GM23338 (cell line): Measurements from ENCODE around the gene RNU1-2. TPM values are rescaled to one million over a fixed set of nuclear protein-coding genes. Genes with fewer than 3 reads are reported as not detected.
"Not testable (repeated sequence)": the region's sequence is repeated elsewhere in the genome, so short reads cannot be mapped to it uniquely, and the experiment has no call there.

Source experiments
- ATAC-seq: fragments of 200-7000 bp; cut with Tn5 transposase; 3 replicates; pipeline ENCODE4 v1.9.1; 2020
- DNase-seq: peaks from one replicate; pipeline ENCODE4 v3.0.0-alpha.2; 2015; ENCODE audit warnings: low spot score
- H2AFZ ChIP-seq: fragments of 200-600 bp; sonication (generic); 2 replicates; pipeline ENCODE4 v1.8.0; 2016; ENCODE audit warnings: antibody characterized with exemption, mild to moderate bottlenecking, moderate library complexity
- H3F3A ChIP-seq: fragments of 200-600 bp; sonication (generic); replicated peaks from 2 replicates; pipeline ENCODE4 v1.8.0; 2017; ENCODE audit warnings: antibody characterized with exemption, mixed run types, low read depth
- H3K27ac ChIP-seq: fragments of 200-600 bp; sonication (generic); 2 replicates; pipeline ENCODE4 v1.6.1; 2016; ENCODE audit warnings: low read depth
- H3K27me3 ChIP-seq: fragments of 200-600 bp; sonication (generic); 2 replicates; pipeline ENCODE4 v1.8.0; 2016; ENCODE audit warnings: mild to moderate bottlenecking, mixed run types, moderate library complexity; ENCODE audit not compliant: insufficient read depth
- H3K36me3 ChIP-seq: fragments of 200-600 bp; sonication (generic); 2 replicates; pipeline ENCODE4 v1.8.0; 2016; ENCODE audit warnings: mild to moderate bottlenecking; ENCODE audit not compliant: insufficient read depth
- H3K4me1 ChIP-seq: fragments of 200-600 bp; sonication (generic); 2 replicates; pipeline ENCODE4 v1.8.0; 2016; ENCODE audit warnings: mild to moderate bottlenecking, moderate library complexity; ENCODE audit not compliant: insufficient read depth
- H3K4me2 ChIP-seq: fragments of 200-600 bp; sonication (generic); 2 replicates; pipeline ENCODE4 v1.7.1; 2017; ENCODE audit warnings: mixed run types
- H3K4me3 ChIP-seq: fragments of 200-600 bp; sonication (generic); 2 replicates; pipeline ENCODE4 v1.6.1; 2016; ENCODE audit warnings: mixed run types
- H3K79me2 ChIP-seq: fragments of 200-600 bp; sonication (generic); replicated peaks from 2 replicates; pipeline ENCODE4 v1.8.0; 2017; ENCODE audit warnings: mild to moderate bottlenecking; ENCODE audit not compliant: insufficient read depth
- H3K9me2 ChIP-seq: fragments of 200-600 bp; sonication (generic); 2 replicates; pipeline ENCODE4 v1.8.0; 2017; ENCODE audit not compliant: insufficient read depth
- H4K20me1 ChIP-seq: fragments of 200-600 bp; sonication (generic); replicated peaks from 2 replicates; pipeline ENCODE4 v1.8.0; 2017; ENCODE audit warnings: mild to moderate bottlenecking; ENCODE audit not compliant: insufficient read depth
- H3K27ac Mint-ChIP-seq: 2 replicates; pipeline ENCODE4 v1.8.0; 2020; ENCODE audit warnings: inconsistent platforms, mild to moderate bottlenecking, moderate library complexity, mixed read lengths
- H3K27me3 Mint-ChIP-seq: 3 replicates; pipeline ENCODE4 v1.8.0; 2022; ENCODE audit warnings: low read depth, mild to moderate bottlenecking, moderate library complexity, mixed read lengths, inconsistent platforms; ENCODE audit not compliant: insufficient read depth, poor library complexity
- H3K36me3 Mint-ChIP-seq: 3 replicates; pipeline ENCODE4 v1.8.0; 2021; ENCODE audit warnings: low read depth, mild to moderate bottlenecking, inconsistent platforms, moderate library complexity, mixed read lengths
- H3K4me1 Mint-ChIP-seq: 3 replicates; pipeline ENCODE4 v1.8.0; 2020; ENCODE audit warnings: mild to moderate bottlenecking, inconsistent platforms, mixed read lengths
- H3K4me3 Mint-ChIP-seq: 3 replicates; pipeline ENCODE4 v1.8.0; 2021; ENCODE audit warnings: moderate library complexity, mild to moderate bottlenecking, inconsistent platforms, mixed read lengths
- H3K9me3 Mint-ChIP-seq: 3 replicates; pipeline ENCODE4 v1.8.0; 2020; ENCODE audit warnings: moderate library complexity, mild to moderate bottlenecking, inconsistent platforms, mixed read lengths
- EZH2 ChIP-seq: fragments of 200-600 bp; sonication (generic); IDR thresholded peaks from one replicate; pipeline ENCODE4 v1.8.0; 2017; ENCODE audit warnings: antibody characterized with exemption, mild to moderate bottlenecking, low read depth; ENCODE audit not compliant: unreplicated experiment
- POLR2AphosphoS5 ChIP-seq: IDR thresholded peaks from 2 replicates; pipeline ENCODE4 v1.6.1; 2016; ENCODE audit warnings: antibody characterized with exemption, low read depth
- polyA plus RNA-seq: library from polyadenylated mRNA; unstranded; fragments of >200 nt; fragmentation: Nextera tagmentation; extraction: Ambion mirVana; gene quantifications from 2 replicates; pipeline ENCODE4 v1.2.1, GENCODE V29; 2016
- total RNA-seq: library from RNA; depleted of rRNA; stranded (reverse); fragments of >200 nt; shearing (Covaris generic); gene quantifications from 2 replicates; pipeline ENCODE4 v1.2.3, GENCODE V29; 2014
- TF ChIP-seq, protein P1 (sequence below), 2 experiments: fragments of 200-600 bp in 1 of 2; sonication (generic) in 1 of 2; conservative IDR thresholded peaks; 2 replicates each; pipeline versions ENCODE4 v1.5.1 to v1.6.1; 2016 to 2017; ENCODE audit warnings: antibody characterized with exemption in 2 of 2, low read depth in 2 of 2, mild to moderate bottlenecking in 2 of 2, moderate library complexity in 1 of 2
- TF ChIP-seq, protein P2 (sequence below): fragments of 250-450 bp; sonication (Bioruptor Pico); IDR thresholded peaks from 2 replicates; pipeline ENCODE4 v1.5.0; 2020; ENCODE audit warnings: mild to moderate bottlenecking, moderate library complexity

The RNU1-2 gene
- total and polyA plus RNA-seq, 2 experiments from 2014 or later = not detected

DNA sequence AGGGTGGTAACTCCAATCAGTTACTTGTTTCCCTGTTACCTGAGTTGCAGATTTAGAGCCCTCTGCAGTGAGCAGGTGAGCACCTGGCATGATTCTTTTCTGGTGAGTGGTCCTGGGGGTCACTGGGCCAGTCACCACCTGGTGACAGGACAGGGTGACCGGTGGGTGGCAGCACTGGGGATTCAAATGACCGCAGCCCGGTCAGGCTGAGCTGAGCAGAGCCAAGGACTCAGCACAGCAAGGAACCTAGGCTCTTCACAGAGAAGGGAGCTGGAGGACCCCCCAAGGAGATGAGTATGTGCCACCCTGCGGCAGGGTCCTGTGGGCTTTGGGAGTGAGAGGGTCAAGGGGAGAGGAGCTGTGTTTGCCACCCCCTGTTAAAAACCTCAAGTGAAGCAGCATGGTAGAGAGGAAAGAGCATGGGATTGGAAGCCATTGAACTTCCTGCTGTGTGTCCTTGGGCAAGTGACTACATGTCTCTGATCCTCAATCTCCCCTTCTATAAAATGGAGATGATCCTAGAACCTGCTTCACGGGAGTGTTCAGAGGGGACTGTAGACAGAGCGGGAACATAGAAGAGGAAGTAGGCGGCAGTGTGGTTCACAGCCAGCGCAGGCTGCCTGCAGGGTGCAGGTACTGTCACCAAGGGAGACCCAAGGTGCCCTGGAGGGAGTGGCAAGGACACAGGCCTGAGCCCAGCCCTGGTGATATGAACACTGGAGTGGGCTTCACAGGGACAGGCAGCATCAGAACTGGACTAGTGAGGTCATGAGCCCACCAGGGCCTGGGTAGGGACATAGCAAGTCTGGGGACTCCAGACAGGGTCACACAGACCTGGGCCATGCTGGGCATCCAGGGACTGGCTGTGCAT is 16.3 kb downstream of the RNU1-2 start:
- H3K27ac ChIP-seq, H4K20me1 ChIP-seq, H2AFZ ChIP-seq, H3K4me2 ChIP-seq, H3K36me3 Mint-ChIP-seq, H3K27ac Mint-ChIP-seq, ATAC-seq, H3K36me3 ChIP-seq, H3K79me2 ChIP-seq, H3K9me2 ChIP-seq, H3K4me3 ChIP-seq, H3K9me3 Mint-ChIP-seq: not testable (repeated sequence)
- H3K4me3 Mint-ChIP-seq = peak overlapping the region; percentile 20; the same call in 1 of the 3 replicates
- TF ChIP-seq, protein P1, sequence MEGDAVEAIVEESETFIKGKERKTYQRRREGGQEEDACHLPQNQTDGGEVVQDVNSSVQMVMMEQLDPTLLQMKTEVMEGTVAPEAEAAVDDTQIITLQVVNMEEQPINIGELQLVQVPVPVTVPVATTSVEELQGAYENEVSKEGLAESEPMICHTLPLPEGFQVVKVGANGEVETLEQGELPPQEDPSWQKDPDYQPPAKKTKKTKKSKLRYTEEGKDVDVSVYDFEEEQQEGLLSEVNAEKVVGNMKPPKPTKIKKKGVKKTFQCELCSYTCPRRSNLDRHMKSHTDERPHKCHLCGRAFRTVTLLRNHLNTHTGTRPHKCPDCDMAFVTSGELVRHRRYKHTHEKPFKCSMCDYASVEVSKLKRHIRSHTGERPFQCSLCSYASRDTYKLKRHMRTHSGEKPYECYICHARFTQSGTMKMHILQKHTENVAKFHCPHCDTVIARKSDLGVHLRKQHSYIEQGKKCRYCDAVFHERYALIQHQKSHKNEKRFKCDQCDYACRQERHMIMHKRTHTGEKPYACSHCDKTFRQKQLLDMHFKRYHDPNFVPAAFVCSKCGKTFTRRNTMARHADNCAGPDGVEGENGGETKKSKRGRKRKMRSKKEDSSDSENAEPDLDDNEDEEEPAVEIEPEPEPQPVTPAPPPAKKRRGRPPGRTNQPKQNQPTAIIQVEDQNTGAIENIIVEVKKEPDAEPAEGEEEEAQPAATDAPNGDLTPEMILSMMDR (conservative IDR thresholded peaks at IDR 0.05; ENCODE audit: low read depth in 2 of 2) = peak; percentile 48 to 69
- Histone ChIP-seq H3K4me1 (peaks cover 12% of the 10 kb centered on the region), H3F3A (peaks cover 33% of the 10 kb centered on the region), H3K27me3 (peaks cover 13% of the 10 kb centered on the region)
- H3K27me3 Mint-ChIP-seq = peaks cover 39% of the 10 kb centered on the region
- DNase-seq = peak; percentile 59
- peaks cover 25% of the 10 kb centered on the region for H3K4me1 Mint-ChIP-seq

DNA sequence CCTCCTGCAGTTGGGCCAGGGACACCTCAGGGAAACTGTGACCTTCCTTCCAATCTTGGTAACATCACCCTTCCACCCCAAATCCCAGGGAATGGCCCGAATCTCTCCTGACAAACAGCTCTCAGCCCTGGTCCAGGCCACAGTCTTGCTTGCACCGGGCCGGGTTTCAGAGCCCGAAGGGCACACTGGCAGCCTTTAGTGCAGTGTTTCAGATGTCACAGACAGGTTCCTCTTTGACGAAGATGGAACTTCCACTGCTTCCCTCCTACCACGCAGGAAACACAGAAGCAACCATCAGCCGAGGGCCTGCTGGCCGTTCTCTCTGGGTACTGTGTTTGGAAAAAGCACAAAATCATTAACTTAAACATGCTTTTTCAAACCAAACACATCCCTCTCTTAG is 17.0 kb downstream of the RNU1-2 start:
- H3K4me3 ChIP-seq, H3K27ac ChIP-seq, DNase-seq, H3K9me3 Mint-ChIP-seq, H4K20me1 ChIP-seq, ATAC-seq, H3K36me3 ChIP-seq, H3K79me2 ChIP-seq, H3K36me3 Mint-ChIP-seq, H3K4me2 ChIP-seq, H3K9me2 ChIP-seq, H3K27ac Mint-ChIP-seq: not testable (repeated sequence)
- H2AFZ ChIP-seq = 0 out of 2 replicates have a peak overlapping the region, but pooled peaks have one; percentile 99
- H3K27me3 Mint-ChIP-seq = peaks cover 39% of the 10 kb centered on the region
- peak overlapping the region; percentile 81 for H3K4me3 Mint-ChIP-seq
- peaks cover 23% of the 10 kb centered on the region for H3K4me1 Mint-ChIP-seq
- H3K4me1 ChIP-seq = peaks cover 12% of the 10 kb centered on the region
- peaks cover 33% of the 10 kb centered on the region for H3F3A ChIP-seq
- H3K27me3 ChIP-seq = peaks cover 13% of the 10 kb centered on the region

DNA sequence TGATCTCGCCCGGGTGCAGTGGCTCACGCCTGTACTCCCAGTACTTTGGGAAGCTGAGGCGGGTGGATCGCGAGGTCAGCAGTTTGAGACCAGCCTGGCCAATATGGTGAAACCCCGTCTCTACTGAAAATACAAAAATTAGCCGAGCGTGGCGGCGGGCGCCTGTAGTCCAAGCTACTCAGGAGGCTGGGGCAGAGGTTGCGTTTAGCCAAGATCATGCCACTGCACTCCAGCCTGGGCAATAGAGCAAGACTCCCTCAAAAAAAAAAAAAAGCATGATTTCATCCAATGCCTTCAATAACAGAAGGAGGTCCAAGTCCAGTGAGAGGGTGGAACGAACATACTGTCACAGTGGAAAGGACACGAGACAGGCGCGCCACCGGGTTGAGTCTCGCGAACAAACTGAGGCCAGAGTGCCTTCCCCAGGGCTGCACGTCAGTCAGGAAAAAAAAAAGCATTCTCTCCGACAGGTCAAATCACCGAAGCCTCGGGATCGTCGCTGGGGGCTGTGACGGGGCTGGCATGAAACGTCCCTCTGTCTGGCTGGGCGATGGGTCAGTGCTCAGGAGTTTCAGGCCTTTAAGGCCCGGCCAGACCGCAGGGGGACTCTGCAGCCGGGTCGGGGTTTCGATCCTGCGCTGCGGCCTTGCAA is 17.5 kb downstream of the RNU1-2 start:
- H3K27ac ChIP-seq = peak overlapping the region; percentile 78; the same call in 1 of the 2 replicates
- peaks cover 12% of the 10 kb centered on the region for H3K4me1 ChIP-seq
- DNase-seq (no peak), ATAC-seq (no peak)
- Mint-ChIP-seq H3K27me3 (peaks cover 39% of the 10 kb centered on the region), H3K27ac (peak overlapping the region; percentile 82; the same call in 1 of the 2 replicates), H3K4me1 (peaks cover 20% of the 10 kb centered on the region), H3K4me3 (peak overlapping the region; percentile 81), H3K36me3 (no peaks in the 10 kb centered on the region; the same call in 2 of the 3 replicates), H3K9me3 (no peaks in the 10 kb centered on the region)
- H3K4me2 ChIP-seq = peak overlapping the region; percentile 98
- peaks cover 33% of the 10 kb centered on the region for H3F3A ChIP-seq
- H3K79me2 ChIP-seq = no peaks in the 10 kb centered on the region
- H2AFZ ChIP-seq = peak overlapping the region; percentile 99
- H3K9me2 ChIP-seq = no peaks in the 10 kb centered on the region
- no peaks in the 10 kb centered on the region for H4K20me1 ChIP-seq
- no peaks in the 10 kb centered on the region for H3K36me3 ChIP-seq
- peak overlapping the region; percentile 89 for H3K4me3 ChIP-seq
- peaks cover 13% of the 10 kb centered on the region for H3K27me3 ChIP-seq
- TF ChIP-seq EZH2 (no peak), POLR2AphosphoS5 (no peak)
- TF ChIP-seq, protein P2, sequence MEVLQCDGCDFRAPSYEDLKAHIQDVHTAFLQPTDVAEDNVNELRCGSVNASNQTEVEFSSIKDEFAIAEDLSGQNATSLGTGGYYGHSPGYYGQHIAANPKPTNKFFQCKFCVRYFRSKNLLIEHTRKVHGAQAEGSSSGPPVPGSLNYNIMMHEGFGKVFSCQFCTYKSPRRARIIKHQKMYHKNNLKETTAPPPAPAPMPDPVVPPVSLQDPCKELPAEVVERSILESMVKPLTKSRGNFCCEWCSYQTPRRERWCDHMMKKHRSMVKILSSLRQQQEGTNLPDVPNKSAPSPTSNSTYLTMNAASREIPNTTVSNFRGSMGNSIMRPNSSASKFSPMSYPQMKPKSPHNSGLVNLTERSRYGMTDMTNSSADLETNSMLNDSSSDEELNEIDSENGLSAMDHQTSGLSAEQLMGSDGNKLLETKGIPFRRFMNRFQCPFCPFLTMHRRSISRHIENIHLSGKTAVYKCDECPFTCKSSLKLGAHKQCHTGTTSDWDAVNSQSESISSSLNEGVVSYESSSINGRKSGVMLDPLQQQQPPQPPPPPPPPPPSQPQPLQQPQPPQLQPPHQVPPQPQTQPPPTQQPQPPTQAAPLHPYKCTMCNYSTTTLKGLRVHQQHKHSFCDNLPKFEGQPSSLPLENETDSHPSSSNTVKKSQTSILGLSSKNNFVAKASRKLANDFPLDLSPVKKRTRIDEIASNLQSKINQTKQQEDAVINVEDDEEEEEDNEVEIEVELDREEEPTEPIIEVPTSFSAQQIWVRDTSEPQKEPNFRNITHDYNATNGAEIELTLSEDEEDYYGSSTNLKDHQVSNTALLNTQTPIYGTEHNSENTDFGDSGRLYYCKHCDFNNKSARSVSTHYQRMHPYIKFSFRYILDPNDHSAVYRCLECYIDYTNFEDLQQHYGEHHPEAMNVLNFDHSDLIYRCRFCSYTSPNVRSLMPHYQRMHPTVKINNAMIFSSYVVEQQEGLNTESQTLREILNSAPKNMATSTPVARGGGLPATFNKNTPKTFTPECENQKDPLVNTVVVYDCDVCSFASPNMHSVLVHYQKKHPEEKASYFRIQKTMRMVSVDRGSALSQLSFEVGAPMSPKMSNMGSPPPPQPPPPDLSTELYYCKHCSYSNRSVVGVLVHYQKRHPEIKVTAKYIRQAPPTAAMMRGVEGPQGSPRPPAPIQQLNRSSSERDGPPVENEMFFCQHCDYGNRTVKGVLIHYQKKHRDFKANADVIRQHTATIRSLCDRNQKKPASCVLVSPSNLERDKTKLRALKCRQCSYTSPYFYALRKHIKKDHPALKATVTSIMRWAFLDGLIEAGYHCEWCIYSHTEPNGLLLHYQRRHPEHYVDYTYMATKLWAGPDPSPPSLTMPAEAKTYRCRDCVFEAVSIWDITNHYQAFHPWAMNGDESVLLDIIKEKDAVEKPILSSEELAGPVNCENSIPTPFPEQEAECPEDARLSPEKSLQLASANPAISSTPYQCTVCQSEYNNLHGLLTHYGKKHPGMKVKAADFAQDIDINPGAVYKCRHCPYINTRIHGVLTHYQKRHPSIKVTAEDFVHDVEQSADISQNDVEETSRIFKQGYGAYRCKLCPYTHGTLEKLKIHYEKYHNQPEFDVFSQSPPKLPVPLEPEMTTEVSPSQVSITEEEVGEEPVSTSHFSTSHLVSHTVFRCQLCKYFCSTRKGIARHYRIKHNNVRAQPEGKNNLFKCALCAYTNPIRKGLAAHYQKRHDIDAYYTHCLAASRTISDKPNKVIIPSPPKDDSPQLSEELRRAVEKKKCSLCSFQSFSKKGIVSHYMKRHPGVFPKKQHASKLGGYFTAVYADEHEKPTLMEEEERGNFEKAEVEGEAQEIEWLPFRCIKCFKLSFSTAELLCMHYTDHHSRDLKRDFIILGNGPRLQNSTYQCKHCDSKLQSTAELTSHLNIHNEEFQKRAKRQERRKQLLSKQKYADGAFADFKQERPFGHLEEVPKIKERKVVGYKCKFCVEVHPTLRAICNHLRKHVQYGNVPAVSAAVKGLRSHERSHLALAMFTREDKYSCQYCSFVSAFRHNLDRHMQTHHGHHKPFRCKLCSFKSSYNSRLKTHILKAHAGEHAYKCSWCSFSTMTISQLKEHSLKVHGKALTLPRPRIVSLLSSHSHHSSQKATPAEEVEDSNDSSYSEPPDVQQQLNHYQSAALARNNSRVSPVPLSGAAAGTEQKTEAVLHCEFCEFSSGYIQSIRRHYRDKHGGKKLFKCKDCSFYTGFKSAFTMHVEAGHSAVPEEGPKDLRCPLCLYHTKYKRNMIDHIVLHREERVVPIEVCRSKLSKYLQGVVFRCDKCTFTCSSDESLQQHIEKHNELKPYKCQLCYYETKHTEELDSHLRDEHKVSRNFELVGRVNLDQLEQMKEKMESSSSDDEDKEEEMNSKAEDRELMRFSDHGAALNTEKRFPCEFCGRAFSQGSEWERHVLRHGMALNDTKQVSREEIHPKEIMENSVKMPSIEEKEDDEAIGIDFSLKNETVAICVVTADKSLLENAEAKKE (CRISPR knock-in tag) = no peak
